ENCODE results near the gene ZBTB42. TPM values are rescaled to one million over a fixed set of nuclear protein-coding genes. Genes with fewer than 3 reads are reported as not detected.

ZBTB42 gene
- polyA plus RNA-seq, 1 of the 3 experiments (the other 2 are of a cell fraction): 3.1 TPM

- no peak for TF ChIP-seq POLR2AphosphoS5 (IDR thresholded peaks at IDR 0.05; ENCODE audit: low read depth, low read length)
- no peak for TF ChIP-seq GABPA (IDR thresholded peaks at IDR 0.05; ENCODE audit: low read depth)
- TF ChIP-seq CHD2 (IDR thresholded peaks at IDR 0.05; ENCODE audit: low read length, partially characterized antibody): no peak
Observed at GRCh38 chr14:104771374-104771773, 29.5 kb upstream of the ZBTB42 start (continued).

- no peaks in the 10 kb centered on the region for H3K27me3 ChIP-seq (ENCODE audit: insufficient read depth)
- H3K36me3 ChIP-seq (replicated peaks in 1 of 2; ENCODE audit: control insufficient read depth in 1 of 2, insufficient read depth in 2 of 2, low read length in 1 of 2): peaks cover 12 to 53% of the 10 kb centered on the region in 2 experiments
- no peaks in the 10 kb centered on the region for H3K9me2 ChIP-seq
- no peak overlapping the region for H2AFZ ChIP-seq (ENCODE audit: low read depth)
- DNase-seq: no peak
- H3K4me1 ChIP-seq (ENCODE audit: control insufficient read depth in 1 of 2, insufficient read depth in 2 of 2, low read depth in 1 of 2, low read length in 1 of 2): peaks cover 0 to 7% of the 10 kb centered on the region in 2 experiments; a peak in 1 of 4 replicates
- ChIA-PET CTCF (interaction anchor here (2.4 to 6.5 kb wide), 2 partner anchors 12 to 54 kb away, joined by 6 to 85 read pairs; no protein-coding TSS in a partner anchor), POLR2A (interaction anchor here (0.6 to 1.5 kb wide), 2 partner anchors 49 to 54 kb away, joined by 3 to 4 read pairs; no protein-coding TSS in a partner anchor)
- TF ChIP-seq YY1 (IDR thresholded peaks at IDR 0.05; ENCODE audit: low read depth) (no peak), NFIC (IDR thresholded peaks at IDR 0.05; ENCODE audit: borderline replicate concordance) (no peak), GATA2 (CRISPR knock-in tag; IDR thresholded peaks at IDR 0.05) (no peak), SMC3 (IDR thresholded peaks at IDR 0.05; ENCODE audit: low read depth, low read length) (no peak)
- TF ChIP-seq, protein P1, sequence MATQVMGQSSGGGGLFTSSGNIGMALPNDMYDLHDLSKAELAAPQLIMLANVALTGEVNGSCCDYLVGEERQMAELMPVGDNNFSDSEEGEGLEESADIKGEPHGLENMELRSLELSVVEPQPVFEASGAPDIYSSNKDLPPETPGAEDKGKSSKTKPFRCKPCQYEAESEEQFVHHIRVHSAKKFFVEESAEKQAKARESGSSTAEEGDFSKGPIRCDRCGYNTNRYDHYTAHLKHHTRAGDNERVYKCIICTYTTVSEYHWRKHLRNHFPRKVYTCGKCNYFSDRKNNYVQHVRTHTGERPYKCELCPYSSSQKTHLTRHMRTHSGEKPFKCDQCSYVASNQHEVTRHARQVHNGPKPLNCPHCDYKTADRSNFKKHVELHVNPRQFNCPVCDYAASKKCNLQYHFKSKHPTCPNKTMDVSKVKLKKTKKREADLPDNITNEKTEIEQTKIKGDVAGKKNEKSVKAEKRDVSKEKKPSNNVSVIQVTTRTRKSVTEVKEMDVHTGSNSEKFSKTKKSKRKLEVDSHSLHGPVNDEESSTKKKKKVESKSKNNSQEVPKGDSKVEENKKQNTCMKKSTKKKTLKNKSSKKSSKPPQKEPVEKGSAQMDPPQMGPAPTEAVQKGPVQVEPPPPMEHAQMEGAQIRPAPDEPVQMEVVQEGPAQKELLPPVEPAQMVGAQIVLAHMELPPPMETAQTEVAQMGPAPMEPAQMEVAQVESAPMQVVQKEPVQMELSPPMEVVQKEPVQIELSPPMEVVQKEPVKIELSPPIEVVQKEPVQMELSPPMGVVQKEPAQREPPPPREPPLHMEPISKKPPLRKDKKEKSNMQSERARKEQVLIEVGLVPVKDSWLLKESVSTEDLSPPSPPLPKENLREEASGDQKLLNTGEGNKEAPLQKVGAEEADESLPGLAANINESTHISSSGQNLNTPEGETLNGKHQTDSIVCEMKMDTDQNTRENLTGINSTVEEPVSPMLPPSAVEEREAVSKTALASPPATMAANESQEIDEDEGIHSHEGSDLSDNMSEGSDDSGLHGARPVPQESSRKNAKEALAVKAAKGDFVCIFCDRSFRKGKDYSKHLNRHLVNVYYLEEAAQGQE (IDR thresholded peaks at IDR 0.05; ENCODE audit: low read depth, low read length): no peak
- 94% methylated on average over 19 of the region's 34 CpGs for WGBS (ENCODE audit: low lambda C conversion rate)
- H4K20me1 ChIP-seq (ENCODE audit: insufficient read depth): peaks cover 10% of the 10 kb centered on the region
- no peaks in the 10 kb centered on the region for H3K79me2 ChIP-seq (ENCODE audit: insufficient read depth)
- no peaks in the 10 kb centered on the region for H3K9me3 ChIP-seq
- no peak overlapping the region for H3K9ac ChIP-seq
- H3K4me3 ChIP-seq (ENCODE audit: low read depth in 2 of 2, low read length in 1 of 2): no peak overlapping the region
- H3F3A ChIP-seq (replicated peaks; ENCODE audit: insufficient read depth): peaks cover 24% of the 10 kb centered on the region
- H3K4me2 ChIP-seq: no peak overlapping the region
- H3K27ac ChIP-seq (ENCODE audit: low read depth in 2 of 2, low read length in 1 of 2): no peak overlapping the region
Observed at GRCh38 chr14:104771918-104772706, 28.8 kb upstream of the ZBTB42 start.

- POLR2A ChIA-PET: interaction anchor here (0.6 kb wide), 1 partner anchor 53 kb away, joined by 3 read pairs; no protein-coding TSS in a partner anchor
- TF ChIP-seq ELF1 (IDR thresholded peaks at IDR 0.05) (no peak), FOSL2 (IDR thresholded peaks at IDR 0.05; ENCODE audit: borderline replicate concordance, low read depth) (no peak), NFIC (IDR thresholded peaks at IDR 0.05; ENCODE audit: borderline replicate concordance) (no peak), GATA2 (CRISPR knock-in tag; IDR thresholded peaks at IDR 0.05) (no peak), TEAD4 (IDR thresholded peaks at IDR 0.05; ENCODE audit: borderline replicate concordance, insufficient read depth) (no peak), RFX5 (IDR thresholded peaks at IDR 0.05; ENCODE audit: low read length) (no peak), SIN3A (IDR thresholded peaks at IDR 0.05; ENCODE audit: borderline replicate concordance, low read depth, low read length) (no peak), RCOR1 (IDR thresholded peaks at IDR 0.05; ENCODE audit: low read length) (no peak), RXRA (IDR thresholded peaks at IDR 0.05; ENCODE audit: borderline replicate concordance, low read depth) (no peak)
- TF ChIP-seq, protein P2, sequence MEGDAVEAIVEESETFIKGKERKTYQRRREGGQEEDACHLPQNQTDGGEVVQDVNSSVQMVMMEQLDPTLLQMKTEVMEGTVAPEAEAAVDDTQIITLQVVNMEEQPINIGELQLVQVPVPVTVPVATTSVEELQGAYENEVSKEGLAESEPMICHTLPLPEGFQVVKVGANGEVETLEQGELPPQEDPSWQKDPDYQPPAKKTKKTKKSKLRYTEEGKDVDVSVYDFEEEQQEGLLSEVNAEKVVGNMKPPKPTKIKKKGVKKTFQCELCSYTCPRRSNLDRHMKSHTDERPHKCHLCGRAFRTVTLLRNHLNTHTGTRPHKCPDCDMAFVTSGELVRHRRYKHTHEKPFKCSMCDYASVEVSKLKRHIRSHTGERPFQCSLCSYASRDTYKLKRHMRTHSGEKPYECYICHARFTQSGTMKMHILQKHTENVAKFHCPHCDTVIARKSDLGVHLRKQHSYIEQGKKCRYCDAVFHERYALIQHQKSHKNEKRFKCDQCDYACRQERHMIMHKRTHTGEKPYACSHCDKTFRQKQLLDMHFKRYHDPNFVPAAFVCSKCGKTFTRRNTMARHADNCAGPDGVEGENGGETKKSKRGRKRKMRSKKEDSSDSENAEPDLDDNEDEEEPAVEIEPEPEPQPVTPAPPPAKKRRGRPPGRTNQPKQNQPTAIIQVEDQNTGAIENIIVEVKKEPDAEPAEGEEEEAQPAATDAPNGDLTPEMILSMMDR (IDR thresholded peaks at IDR 0.05): no peak
- TF ChIP-seq, protein P3, sequence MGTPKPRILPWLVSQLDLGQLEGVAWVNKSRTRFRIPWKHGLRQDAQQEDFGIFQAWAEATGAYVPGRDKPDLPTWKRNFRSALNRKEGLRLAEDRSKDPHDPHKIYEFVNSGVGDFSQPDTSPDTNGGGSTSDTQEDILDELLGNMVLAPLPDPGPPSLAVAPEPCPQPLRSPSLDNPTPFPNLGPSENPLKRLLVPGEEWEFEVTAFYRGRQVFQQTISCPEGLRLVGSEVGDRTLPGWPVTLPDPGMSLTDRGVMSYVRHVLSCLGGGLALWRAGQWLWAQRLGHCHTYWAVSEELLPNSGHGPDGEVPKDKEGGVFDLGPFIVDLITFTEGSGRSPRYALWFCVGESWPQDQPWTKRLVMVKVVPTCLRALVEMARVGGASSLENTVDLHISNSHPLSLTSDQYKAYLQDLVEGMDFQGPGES (IDR thresholded peaks at IDR 0.05; ENCODE audit: low read depth, low read length): no peak
Observed at GRCh38 chr14:104772707-104773504, 28.0 kb upstream of the ZBTB42 start.

More at GRCh38 chr14:104772707-104773504, 28.0 kb upstream of the ZBTB42 start:
- Histone ChIP-seq H3K27me3 (ENCODE audit: insufficient read depth) (no peaks in the 10 kb centered on the region), H3K4me1 (ENCODE audit: control insufficient read depth in 1 of 2, insufficient read depth in 2 of 2, low read depth in 1 of 2, low read length in 1 of 2) (peaks cover 0 to 7% of the 10 kb centered on the region in 2 experiments; a peak in 1 of 4 replicates), H3K27ac (ENCODE audit: low read depth in 2 of 2, low read length in 1 of 2) (no peak overlapping the region), H2AFZ (ENCODE audit: low read depth) (no peak overlapping the region), H3K9ac (no peak overlapping the region), H3F3A (replicated peaks; ENCODE audit: insufficient read depth) (peaks cover 24% of the 10 kb centered on the region), H3K4me3 (ENCODE audit: low read depth in 2 of 2, low read length in 1 of 2) (no peak overlapping the region), H3K9me2 (no peaks in the 10 kb centered on the region), H4K20me1 (ENCODE audit: insufficient read depth) (peaks cover 16% of the 10 kb centered on the region), H3K9me3 (no peaks in the 10 kb centered on the region), H3K36me3 (replicated peaks in 1 of 2; ENCODE audit: control insufficient read depth in 1 of 2, insufficient read depth in 2 of 2, low read length in 1 of 2) (peaks cover 12 to 53% of the 10 kb centered on the region in 2 experiments), H3K79me2 (ENCODE audit: insufficient read depth) (no peaks in the 10 kb centered on the region), H3K4me2 (no peak overlapping the region)
- WGBS (ENCODE audit: low lambda C conversion rate): 96% methylated on average over 30 of the region's 38 CpGs
- no peak for DNase-seq
- CTCF ChIA-PET: interaction anchor here (1.7 kb wide), 1 partner anchor 54 kb away, joined by 3 read pairs; no protein-coding TSS in a partner anchor
